GM19240 (cell line): ENCODE data around the gene PHKB.

Source experiments
- DNase-seq: peaks from one replicate; pipeline ENCODE4 v3.0.0; 2011; ENCODE audit warnings: low spot score; ENCODE audit not compliant: insufficient read length

Gene PHKB

GRCh38 chr16:47622451-47623176, 161.5 kb downstream of the PHKB start:
- no peak for DNase-seq

- DNase-seq = no peak
Measured at GRCh38 chr16:47624563-47624962, 163.4 kb downstream of the PHKB start.

GRCh38 chr16:47625115-47625567, 164.0 kb downstream of the PHKB start:
- no peak for DNase-seq

GRCh38 chr16:47626246-47626645, 165.1 kb downstream of the PHKB start:
- no peak for DNase-seq

- no peak for DNase-seq
Measured at GRCh38 chr16:47627085-47627639, 166.0 kb downstream of the PHKB start.

GRCh38 chr16:47627721-47628120, 166.6 kb downstream of the PHKB start:
- no peak for DNase-seq

GRCh38 chr16:47631131-47631530, 170.0 kb downstream of the PHKB start:
- no peak for DNase-seq

- no peak for DNase-seq
Measured at GRCh38 chr16:47634126-47634525, 173.0 kb downstream of the PHKB start.

GRCh38 chr16:47634727-47635126, 173.6 kb downstream of the PHKB start:
- DNase-seq = no peak

GRCh38 chr16:47636501-47637099, 175.5 kb downstream of the PHKB start:
- DNase-seq = no peak

GRCh38 chr16:47638175-47638574, 177.0 kb downstream of the PHKB start:
- no peak for DNase-seq

GRCh38 chr16:47640661-47641060, 179.5 kb downstream of the PHKB start:
- no peak for DNase-seq

GRCh38 chr16:47643323-47644000, 182.3 kb downstream of the PHKB start:
- DNase-seq = no peak

GRCh38 chr16:47644166-47644565, 183.0 kb downstream of the PHKB start:
- DNase-seq = no peak

GRCh38 chr16:47644661-47645060, 183.5 kb downstream of the PHKB start:
- DNase-seq = no peak

GRCh38 chr16:47646914-47647313, 185.8 kb downstream of the PHKB start:
- no peak for DNase-seq

- DNase-seq = no peak
Measured at GRCh38 chr16:47657032-47657431, 195.9 kb downstream of the PHKB start.

- DNase-seq = no peak
Measured at GRCh38 chr16:47657977-47658376, 196.8 kb downstream of the PHKB start.

- DNase-seq = no peak
Measured at GRCh38 chr16:47660540-47660939, 199.4 kb downstream of the PHKB start.

- DNase-seq = no peak
Measured at GRCh38 chr16:47664653-47665325, 203.7 kb downstream of the PHKB start.

GRCh38 chr16:47666434-47666833, 205.3 kb downstream of the PHKB start:
- no peak for DNase-seq

- DNase-seq = no peak
Measured at GRCh38 chr16:47667956-47668355, 206.8 kb downstream of the PHKB start.
